HepG2 (cell line): ENCODE measurements around the gene TEF. TPM values are rescaled to one million over a fixed set of nuclear protein-coding genes. Genes with fewer than 3 reads are reported as not detected.

Experiments used
- ATAC-seq: fragments of 200-7000 bp; cut with Tn5 transposase; 3 replicates; pipeline ENCODE4 v1.9.1; 2020; ENCODE audit warnings: mild to moderate bottlenecking, moderate library complexity
- BruUV-seq: library from RNA; stranded (reverse); fragments of 400-500 nt; replicated peaks from 2 replicates; lab custom pipeline; 2021; lab: Mats Ljungman, UMichigan
- CTCF ChIA-PET: fragments of 300-600 bp; formaldehyde crosslinking; extraction: SDS; loops from one replicate; lab custom pipeline; 2021; ENCODE audit warnings: low total read pairs, inconsistent platforms, low intra/inter-chr PET ratio; lab: Yijun Ruan, JAX
- POLR2A ChIA-PET: fragments of 350-600 bp; sonication (Branson Sonifier 250); formaldehyde crosslinking; loops from one replicate; lab custom pipeline; 2020; ENCODE audit warnings: antibody characterized with exemption, inconsistent platforms; lab: Yijun Ruan, JAX
- DNase-seq: peaks from one replicate; pipeline ENCODE4 v3.0.0-alpha.2; 2015; ENCODE audit warnings: low spot score
- FAIRE-seq: peaks from 3 replicates; lab custom pipeline; 2011; peaks lifted over from hg19 to GRCh38; lab: Jason Lieb, UNC
- H2AFZ ChIP-seq: one replicate; pipeline ENCODE4 v1.6.1; 2011; ENCODE audit warnings: low read length, inconsistent platforms
- H3K27ac ChIP-seq: fragments of 300-600 bp; 3 replicates; pipeline ENCODE4 v1.8.0; 2011; ENCODE audit warnings: mixed run types, mild to moderate bottlenecking, mixed read lengths, low read length, inconsistent platforms; ENCODE audit not compliant: insufficient read depth; ENCODE audit errors: extremely low read length
- H3K27me3 ChIP-seq, 2 experiments: fragments of 200-600 bp in 1 of 2; 2 replicates in 1 of 2; 3 replicates in 1 of 2; pipeline versions ENCODE4 v1.6.0 to v1.8.0; 2011; ENCODE audit warnings: low read length in 2 of 2, mild to moderate bottlenecking in 2 of 2, moderate library complexity in 2 of 2, inconsistent platforms in 1 of 2; ENCODE audit not compliant: insufficient read depth in 2 of 2, control insufficient read depth in 1 of 2
- H3K36me3 ChIP-seq, 2 experiments: fragments of 200-600 bp in 1 of 2; replicated peaks in 1 of 2; 2 replicates in 1 of 2; 3 replicates in 1 of 2; pipeline versions ENCODE4 v1.5.1 to v1.8.0; 2011; ENCODE audit warnings: low read length in 2 of 2, inconsistent platforms in 1 of 2; ENCODE audit not compliant: insufficient read depth in 2 of 2, control insufficient read depth in 1 of 2
- H3K4me1 ChIP-seq: 2 replicates; pipeline ENCODE4 v1.5.1; 2012; ENCODE audit warnings: low read length, inconsistent platforms; ENCODE audit not compliant: insufficient read depth
- H3K4me2 ChIP-seq: 2 replicates; pipeline ENCODE4 v1.6.0; 2011; ENCODE audit warnings: low read depth, low read length, inconsistent platforms
- H3K4me3 ChIP-seq, 3 experiments: fragments of 200-600 bp in 1 of 3; sonication (generic), shearing (Covaris generic) in 1 of 3; replicated peaks in 1 of 3; 2 replicates each; pipeline ENCODE4 v1.5.1; 2011 to 2016; ENCODE audit warnings: low read length in 3 of 3, inconsistent platforms in 2 of 3, low read depth in 2 of 3, mild to moderate bottlenecking in 2 of 3, control low read depth in 1 of 3, mixed read lengths in 1 of 3; ENCODE audit not compliant: insufficient read depth in 1 of 3
- H3K79me2 ChIP-seq: one replicate; pipeline ENCODE4 v1.6.1; 2011; ENCODE audit warnings: low read length, inconsistent platforms; ENCODE audit not compliant: insufficient read depth
- H3K9ac ChIP-seq: 2 replicates; pipeline ENCODE4 v1.6.0; 2011; ENCODE audit warnings: mild to moderate bottlenecking, low read depth, low read length, inconsistent platforms; ENCODE audit not compliant: insufficient read depth
- H3K9me3 ChIP-seq: 2 replicates; pipeline ENCODE4 v1.5.1; 2012; ENCODE audit warnings: mild to moderate bottlenecking, low read length
- H4K20me1 ChIP-seq: 2 replicates; pipeline ENCODE4 v1.6.0; 2011; ENCODE audit warnings: inconsistent platforms, mild to moderate bottlenecking, low read length, moderate library complexity; ENCODE audit not compliant: insufficient read depth
- AGO2 ChIP-seq: fragments of 200-400 bp; formaldehyde crosslinking; optimal IDR thresholded peaks from 2 replicates; pipeline ENCODE3; 2017; ENCODE audit warnings: mild to moderate bottlenecking, low read depth, low read length, moderate library complexity
- ATRX ChIP-seq: sonication (generic); formaldehyde crosslinking; IDR thresholded peaks from 2 replicates; pipeline ENCODE4 v1.4.0; 2020; ENCODE audit warnings: missing genetic modification reagents, borderline replicate concordance
- MEIS2 ChIP-seq: sonication (generic); formaldehyde crosslinking; IDR thresholded peaks from 2 replicates; pipeline ENCODE4 v1.9.0; 2021; ENCODE audit warnings: mild to moderate bottlenecking, missing genetic modification reagents
- NR2C2 ChIP-seq: sonication (generic); formaldehyde crosslinking; IDR thresholded peaks from 2 replicates; pipeline ENCODE4 v1.4.0; 2020; ENCODE audit warnings: missing genetic modification reagents, mild to moderate bottlenecking, moderate library complexity, borderline replicate concordance
- WGBS: methylation state at CpG from one replicate; pipeline ENCODE4 v1.1.6; 2017; ENCODE audit warnings: low lambda C conversion rate; 5-methylcytosine and 5-hydroxymethylcytosine counted together
- in situ Hi-C: cut with HindIII; loops from 2 replicates; pipeline ENCODE4 v1.10.0; 2017; ENCODE audit warnings: low pct_unique_long_range_greater_than_20kb; ENCODE audit not compliant: extremely low pct_ligation_motif_present
- intact Hi-C: fragments of 100-400 bp; cut with micrococcal nuclease; formaldehyde crosslinking; loops from one replicate; pipeline ENCODE4 v1.10.0; 2022; ENCODE audit not compliant: unreplicated experiment
- polyA plus RNA-seq, 8 experiments: library from polyadenylated mRNA; depleted of rRNA in 3 of 8; stranded (reverse) in 7 of 8; unstranded in 1 of 8; fragments of >200 nt; fragmentation: Illumina TruSeq in 4 of 8; extraction: Trizol in 4 of 8; gene quantifications; 2 replicates each; pipeline versions ENCODE4 v1.2.1 to v1.2.3, GENCODE V29; 2011 to 2016; ENCODE audit warnings: low read depth in 4 of 8, missing spikeins in 1 of 8, mixed read lengths in 1 of 8; ENCODE audit not compliant: insufficient read depth in 1 of 8
- total RNA-seq, 5 experiments: library from RNA; depleted of rRNA; stranded (reverse); fragments of >200 nt; fragmentation: Illumina TruSeq; extraction: Trizol; gene quantifications; 2 replicates each; pipeline ENCODE4 v1.2.3, GENCODE V29; 2016; ENCODE audit warnings: low read depth in 1 of 5
- TF ChIP-seq, protein P1 (sequence below): sonication (generic); formaldehyde crosslinking; IDR thresholded peaks from 2 replicates; pipeline ENCODE4 v1.5.0; 2020; ENCODE audit warnings: missing genetic modification reagents, mild to moderate bottlenecking, borderline replicate concordance
- TF ChIP-seq, protein P2 (sequence below): sonication (generic); formaldehyde crosslinking; IDR thresholded peaks from 2 replicates; pipeline ENCODE4 v1.9.0; 2021; ENCODE audit warnings: missing genetic modification reagents, mild to moderate bottlenecking, borderline replicate concordance

Gene TEF
- total and polyA plus RNA-seq, 2 of the 13 experiments (the other 11 are each of a cell fraction or from before 2014, with no cell fraction given): 7.6 to 11.2 TPM

DNA sequence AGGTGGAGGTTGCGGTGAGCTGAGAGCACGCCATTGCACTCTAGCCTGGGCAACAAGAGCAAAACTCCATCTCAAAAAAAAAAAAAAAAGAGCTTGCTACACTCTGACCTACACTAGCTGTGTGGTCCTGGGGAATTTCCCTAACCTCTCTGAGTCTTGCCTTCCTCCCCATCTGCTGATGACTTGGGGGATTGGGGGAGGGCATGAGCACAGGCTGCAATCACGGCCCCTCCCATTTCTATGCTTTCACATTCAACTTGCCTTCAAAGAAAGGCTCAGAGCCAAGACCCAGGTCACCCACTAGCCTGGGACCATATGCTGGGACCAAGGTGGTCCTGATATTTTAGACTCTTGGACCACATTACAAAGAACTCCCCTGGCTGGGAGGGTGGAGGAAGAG is 39.8 kb upstream of the TEF start:
- 100% methylated on average over 3 of the region's 3 CpGs for WGBS

DNA sequence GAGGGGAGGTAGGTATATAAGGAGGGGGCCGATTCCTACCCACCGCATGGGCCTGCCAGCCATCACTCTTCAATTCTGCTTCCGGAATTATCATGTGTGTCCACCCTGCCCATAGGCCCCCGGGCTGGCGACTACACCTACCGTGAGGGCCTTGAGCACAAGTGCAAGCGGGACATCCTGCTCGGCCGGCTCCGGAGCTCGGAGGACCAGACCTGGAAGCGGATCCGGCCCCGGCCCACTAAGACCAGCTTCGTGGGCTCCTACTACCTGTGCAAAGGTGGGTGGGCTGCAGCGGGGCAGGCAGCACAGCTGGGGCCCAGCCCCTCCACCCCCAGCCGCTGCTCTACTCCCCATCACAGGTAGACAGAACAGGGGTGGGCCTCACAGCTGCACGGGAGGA is 38.4 kb upstream of the TEF start:
- WGBS: 96% methylated on average over 16 of the region's 18 CpGs
- H3K27me3 ChIP-seq: no peaks in the 10 kb centered on the region
- CTCF ChIA-PET: no interaction called here
- TF ChIP-seq, protein P1, sequence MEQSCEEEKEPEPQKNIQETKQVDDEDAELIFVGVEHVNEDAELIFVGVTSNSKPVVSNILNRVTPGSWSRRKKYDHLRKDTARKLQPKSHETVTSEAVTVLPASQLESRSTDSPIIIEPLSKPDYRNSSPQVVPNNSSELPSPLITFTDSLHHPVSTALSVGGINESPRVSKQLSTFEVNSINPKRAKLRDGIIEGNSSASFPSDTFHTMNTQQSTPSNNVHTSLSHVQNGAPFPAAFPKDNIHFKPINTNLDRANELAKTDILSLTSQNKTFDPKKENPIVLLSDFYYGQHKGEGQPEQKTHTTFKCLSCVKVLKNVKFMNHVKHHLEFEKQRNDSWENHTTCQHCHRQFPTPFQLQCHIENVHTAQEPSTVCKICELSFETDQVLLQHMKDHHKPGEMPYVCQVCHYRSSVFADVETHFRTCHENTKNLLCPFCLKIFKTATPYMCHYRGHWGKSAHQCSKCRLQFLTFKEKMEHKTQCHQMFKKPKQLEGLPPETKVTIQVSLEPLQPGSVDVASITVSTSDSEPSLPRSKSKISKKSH (CRISPR knock-in tag): no peak
- peak; percentile 71 for TF ChIP-seq AGO2
- TF ChIP-seq, all 625 proteins: peak for 1
- H3K4me1 ChIP-seq: peaks cover 14% of the 10 kb centered on the region
- peaks cover 51 to 80% of the 10 kb centered on the region in 2 experiments for H3K36me3 ChIP-seq
- H3K9me3 ChIP-seq: no peaks in the 10 kb centered on the region
- no peaks in the 10 kb centered on the region for H3K79me2 ChIP-seq
- H3K9ac ChIP-seq: no peak overlapping the region
- DNase-seq (no peak), FAIRE-seq (no peak), ATAC-seq (no peak)
- no peak overlapping the region for H2AFZ ChIP-seq
- POLR2A ChIA-PET: interaction anchor here (1.1 to 1.9 kb wide), 2 partner anchors 37 to 38 kb away, joined by 3 to 8 read pairs; partner anchors contain the start of gene TEF
- H4K20me1 ChIP-seq: no peaks in the 10 kb centered on the region
- H3K4me2 ChIP-seq: no peak overlapping the region
- H3K27ac ChIP-seq: no peak overlapping the region
- no peak overlapping the region for H3K4me3 ChIP-seq
- in situ Hi-C loops (no loop called here), intact Hi-C loops (no loop called here)
- BruUV-seq: no TSS peak

More for the DNA sequence above, 39.8 kb upstream of the TEF start:
- Histone ChIP-seq H3K9ac (no peak overlapping the region), H4K20me1 (no peaks in the 10 kb centered on the region), H3K4me2 (no peak overlapping the region), H2AFZ (no peak overlapping the region), H3K4me1 (peaks cover 14% of the 10 kb centered on the region), H3K9me3 (no peaks in the 10 kb centered on the region), H3K27me3 (no peaks in the 10 kb centered on the region), H3K4me3 (no peak overlapping the region), H3K79me2 (no peaks in the 10 kb centered on the region)
- DNase-seq (no peak), FAIRE-seq (no peak), ATAC-seq (no peak)
- intact Hi-C loops (no loop called here), in situ Hi-C loops (no loop called here)
- ChIA-PET CTCF (no interaction called here), POLR2A (no interaction called here)
- BruUV-seq: no TSS peak
- TF ChIP-seq MEIS2 (CRISPR knock-in tag) (no peak), ATRX (no peak), NR2C2 (CRISPR knock-in tag) (no peak)
- TF ChIP-seq, protein P2, sequence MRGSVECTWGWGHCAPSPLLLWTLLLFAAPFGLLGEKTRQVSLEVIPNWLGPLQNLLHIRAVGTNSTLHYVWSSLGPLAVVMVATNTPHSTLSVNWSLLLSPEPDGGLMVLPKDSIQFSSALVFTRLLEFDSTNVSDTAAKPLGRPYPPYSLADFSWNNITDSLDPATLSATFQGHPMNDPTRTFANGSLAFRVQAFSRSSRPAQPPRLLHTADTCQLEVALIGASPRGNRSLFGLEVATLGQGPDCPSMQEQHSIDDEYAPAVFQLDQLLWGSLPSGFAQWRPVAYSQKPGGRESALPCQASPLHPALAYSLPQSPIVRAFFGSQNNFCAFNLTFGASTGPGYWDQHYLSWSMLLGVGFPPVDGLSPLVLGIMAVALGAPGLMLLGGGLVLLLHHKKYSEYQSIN (CRISPR knock-in tag): no peak
- TF ChIP-seq, all 625 proteins: peak for 0
- Histone ChIP-seq H3K36me3 (peaks cover 42 to 70% of the 10 kb centered on the region in 2 experiments), H3K27ac (no peak overlapping the region)
